GM03348 (cell line): ENCODE results near the gene FOXK1.
"Not testable (repeated sequence)": the region's sequence is repeated elsewhere in the genome, so short reads cannot be mapped to it uniquely, and the experiment has no call there.

Experiments
- DNase-seq: peaks from one replicate; pipeline ENCODE4 v3.0.0; 2012; ENCODE audit warnings: low spot score

Gene FOXK1

DNA sequence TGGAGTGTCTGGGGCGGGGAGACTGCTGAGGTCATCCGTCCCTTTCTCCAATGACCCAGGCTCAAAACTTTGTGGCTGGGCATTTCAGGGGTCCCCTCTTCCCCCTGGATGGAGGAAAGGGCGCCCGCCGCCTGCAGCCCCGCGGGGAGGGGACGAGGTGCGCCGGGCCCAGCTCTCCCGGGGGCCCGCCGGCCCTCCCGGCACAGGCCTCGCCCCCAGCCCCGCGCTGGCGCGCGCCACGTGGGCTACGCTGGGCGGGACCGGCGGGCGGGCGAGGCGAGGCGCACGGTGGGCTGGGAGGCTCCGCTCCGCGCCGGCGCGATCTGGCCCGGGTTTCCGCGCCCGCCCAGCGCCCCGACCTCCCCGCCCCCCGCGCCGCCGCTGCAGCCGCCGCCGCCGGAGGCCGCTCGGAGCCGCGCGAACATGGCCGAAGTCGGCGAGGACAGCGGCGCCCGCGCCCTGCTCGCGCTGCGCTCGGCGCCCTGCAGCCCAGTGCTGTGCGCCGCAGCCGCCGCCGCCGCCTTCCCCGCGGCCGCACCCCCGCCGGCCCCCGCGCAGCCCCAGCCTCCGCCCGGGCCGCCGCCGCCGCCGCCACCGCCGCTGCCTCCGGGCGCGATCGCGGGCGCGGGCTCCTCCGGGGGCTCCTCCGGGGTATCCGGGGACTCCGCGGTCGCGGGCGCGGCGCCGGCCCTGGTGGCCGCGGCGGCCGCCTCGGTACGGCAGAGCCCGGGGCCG is at the start of gene FOXK1:
TSS of gene FOXK1 (plus strand) at position 410 of the 735 bp plus-strand sequence. CDS start at position 424, 14 bp downstream.
- peak; percentile 97 for DNase-seq

DNA sequence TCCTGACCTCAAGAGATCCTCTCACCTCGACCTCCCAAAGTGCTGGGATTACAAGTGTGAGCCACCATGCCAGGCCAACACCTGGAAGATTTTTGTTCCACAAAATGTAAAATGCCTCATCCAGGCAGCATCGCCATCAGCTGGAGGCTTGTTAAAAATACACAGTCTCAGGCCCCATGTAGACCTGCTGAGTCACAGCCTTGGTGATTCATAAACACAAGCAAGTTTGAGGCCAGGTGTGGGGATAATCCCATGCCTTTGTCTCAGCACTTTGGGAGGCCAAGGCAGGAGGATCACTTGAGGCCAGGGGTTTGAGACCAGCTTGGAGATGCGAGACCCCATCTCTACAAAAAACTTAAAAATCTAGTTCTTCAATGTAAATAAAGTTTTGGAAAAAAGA is 49.1 kb upstream of the FOXK1 start:
- DNase-seq = peak; percentile 40

DNA sequence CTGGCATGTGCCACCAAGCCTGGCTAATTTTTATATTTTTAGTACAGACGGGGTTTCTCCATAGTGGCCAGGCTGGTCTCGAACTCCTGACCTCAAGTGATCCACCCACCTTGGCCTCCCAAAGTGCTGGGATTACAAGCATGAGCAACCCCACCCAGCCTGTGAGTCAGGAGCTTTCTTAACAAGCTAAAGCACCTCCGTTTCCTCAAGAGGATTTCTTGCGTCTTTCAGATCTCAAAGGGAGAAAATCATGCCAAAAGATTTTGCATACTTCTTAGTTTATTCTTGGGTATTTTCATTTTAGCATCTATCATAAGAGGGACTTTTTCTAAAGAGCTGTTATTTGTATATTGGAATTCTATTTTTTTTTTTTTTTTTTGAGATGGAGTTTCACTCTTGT is 47.9 kb upstream of the FOXK1 start:
- no peak for DNase-seq

- no peak for DNase-seq
These were observed 43.1 kb upstream of the FOXK1 start for GRCh38 chr7:4638781-4639575.

GRCh38 chr7:4641091-4641666 is 40.9 kb upstream of the FOXK1 start:
- no peak for DNase-seq

DNA sequence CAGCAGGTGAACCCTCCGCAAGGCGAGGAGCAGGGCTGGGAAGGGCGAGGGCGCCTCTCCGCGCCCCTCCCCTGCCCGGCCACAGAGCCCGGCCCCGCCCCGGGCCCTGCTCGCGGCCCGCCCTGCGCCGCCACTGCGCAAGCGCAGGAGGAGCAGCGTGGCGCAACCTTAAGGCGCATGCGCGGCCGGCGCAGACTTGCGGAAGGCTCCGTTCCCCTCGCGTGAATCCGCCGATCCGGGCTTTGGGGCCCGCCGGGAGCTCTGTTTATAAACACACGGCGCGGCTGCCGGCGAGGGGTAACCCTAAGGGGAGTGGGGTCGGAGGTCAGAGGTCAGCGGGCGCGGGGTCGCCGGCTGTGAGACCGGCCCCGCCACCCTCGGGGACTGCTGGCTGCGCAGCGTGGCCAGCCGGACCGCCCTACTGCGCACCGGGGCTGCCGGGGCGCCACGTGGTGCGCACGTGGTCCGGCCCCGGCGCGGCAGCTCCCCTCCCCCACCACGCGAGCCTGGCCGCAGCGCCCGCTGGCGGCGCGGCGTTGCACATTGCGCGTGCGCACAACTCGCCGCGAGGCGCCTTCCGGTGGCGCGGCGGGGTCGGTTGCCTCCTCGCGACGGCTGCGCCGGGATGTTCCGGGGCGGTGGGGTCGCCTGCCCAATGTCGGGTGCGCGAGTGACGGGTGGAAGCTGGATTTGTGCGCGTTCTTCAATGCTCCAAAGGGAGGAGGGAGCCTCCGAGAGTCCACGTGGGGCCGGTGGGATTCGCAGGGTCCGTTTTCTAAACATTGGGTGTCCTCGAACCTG is 40.2 kb upstream of the FOXK1 start:
- DNase-seq = peak; percentile 97

GRCh38 chr7:4642468-4643203 is 39.5 kb upstream of the FOXK1 start:
- DNase-seq = no peak

- not testable (repeated sequence) for DNase-seq
These were observed 39.0 kb upstream of the FOXK1 start for GRCh38 chr7:4643204-4643471.

DNA sequence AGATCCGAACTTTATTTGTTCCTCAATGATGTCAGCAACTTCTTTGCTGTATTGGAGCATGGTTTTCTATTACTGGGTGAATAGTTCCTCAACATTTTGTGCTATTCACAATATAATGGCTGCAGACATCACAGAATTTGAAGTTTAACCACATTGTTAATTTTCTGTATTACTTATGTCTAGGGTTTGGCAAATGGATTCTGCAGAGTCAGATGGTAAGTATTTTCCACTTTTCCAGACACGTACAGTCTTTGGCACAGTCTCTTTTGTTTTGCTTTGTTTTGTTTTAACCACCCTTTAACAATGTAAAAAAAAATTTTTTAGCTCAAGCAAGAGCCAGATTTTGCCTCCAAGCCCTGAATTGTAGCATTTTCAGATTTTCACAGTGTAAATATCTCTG is 36.8 kb upstream of the FOXK1 start:
- DNase-seq = peak; percentile 25

DNA sequence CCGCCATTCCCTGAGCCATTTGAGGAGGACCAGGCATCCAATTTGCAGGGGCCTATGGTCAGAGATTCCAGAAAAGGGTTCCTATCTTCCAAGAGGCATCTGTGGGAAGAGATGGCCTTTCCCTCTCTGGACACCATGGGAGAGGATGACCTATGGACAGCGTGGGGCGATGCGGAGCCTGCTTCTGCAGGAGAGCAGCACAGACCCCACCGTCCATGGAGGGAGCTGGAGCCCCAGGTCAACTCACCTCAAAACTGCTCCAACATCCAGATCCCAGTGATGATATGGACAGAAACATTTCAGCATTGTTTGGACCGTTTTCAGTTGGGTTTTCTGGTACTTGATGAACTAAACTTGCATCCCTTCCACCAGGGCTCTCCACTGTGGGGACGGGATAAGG is 34.0 kb upstream of the FOXK1 start:
- no peak for DNase-seq

- peak; percentile 26 for DNase-seq
These were observed 31.6 kb upstream of the FOXK1 start for GRCh38 chr7:4650433-4651047.

GRCh38 chr7:4653771-4654170 is 28.3 kb upstream of the FOXK1 start:
- no peak for DNase-seq

DNA sequence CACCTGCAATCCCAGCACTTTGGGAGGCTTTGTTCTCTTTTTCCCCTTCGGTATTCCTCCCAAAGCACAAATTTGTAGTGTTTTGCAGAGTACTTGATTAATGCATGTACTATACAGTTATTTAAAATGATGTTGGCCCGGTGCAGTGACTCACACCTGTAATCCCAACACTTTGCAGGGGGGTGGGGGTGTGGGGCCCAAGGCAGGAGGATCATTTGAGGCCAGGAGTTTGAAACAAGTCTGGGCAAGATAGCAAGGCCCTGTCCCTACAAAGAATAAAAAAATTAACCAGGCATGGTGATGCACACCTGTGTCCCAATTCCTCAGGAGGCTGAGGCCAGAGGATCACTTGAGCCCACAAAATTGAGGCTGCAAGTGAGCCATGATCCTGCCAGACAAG is 26.8 kb upstream of the FOXK1 start:
- DNase-seq = no peak

DNA sequence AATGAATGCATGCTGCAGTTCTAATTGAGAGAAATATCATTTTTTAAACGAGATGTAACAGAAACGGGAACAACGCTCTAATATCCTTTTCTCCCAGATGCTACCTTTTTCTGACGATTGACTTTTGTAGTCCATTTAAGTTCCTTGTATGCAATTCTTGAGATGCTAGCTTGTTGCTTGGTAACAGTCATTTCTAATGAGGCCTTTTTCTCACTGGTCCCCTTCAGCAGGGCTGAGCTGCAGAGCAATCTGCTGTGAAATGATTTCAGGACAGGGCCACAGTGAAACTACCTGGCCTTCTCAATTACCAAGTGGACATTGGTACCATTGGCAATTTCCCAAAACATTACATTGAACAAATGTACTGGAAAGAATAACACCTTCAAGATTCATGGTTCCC is 26.2 kb upstream of the FOXK1 start:
- no peak for DNase-seq

- no peak for DNase-seq
These were observed 24.3 kb upstream of the FOXK1 start for GRCh38 chr7:4657640-4658417.

DNA sequence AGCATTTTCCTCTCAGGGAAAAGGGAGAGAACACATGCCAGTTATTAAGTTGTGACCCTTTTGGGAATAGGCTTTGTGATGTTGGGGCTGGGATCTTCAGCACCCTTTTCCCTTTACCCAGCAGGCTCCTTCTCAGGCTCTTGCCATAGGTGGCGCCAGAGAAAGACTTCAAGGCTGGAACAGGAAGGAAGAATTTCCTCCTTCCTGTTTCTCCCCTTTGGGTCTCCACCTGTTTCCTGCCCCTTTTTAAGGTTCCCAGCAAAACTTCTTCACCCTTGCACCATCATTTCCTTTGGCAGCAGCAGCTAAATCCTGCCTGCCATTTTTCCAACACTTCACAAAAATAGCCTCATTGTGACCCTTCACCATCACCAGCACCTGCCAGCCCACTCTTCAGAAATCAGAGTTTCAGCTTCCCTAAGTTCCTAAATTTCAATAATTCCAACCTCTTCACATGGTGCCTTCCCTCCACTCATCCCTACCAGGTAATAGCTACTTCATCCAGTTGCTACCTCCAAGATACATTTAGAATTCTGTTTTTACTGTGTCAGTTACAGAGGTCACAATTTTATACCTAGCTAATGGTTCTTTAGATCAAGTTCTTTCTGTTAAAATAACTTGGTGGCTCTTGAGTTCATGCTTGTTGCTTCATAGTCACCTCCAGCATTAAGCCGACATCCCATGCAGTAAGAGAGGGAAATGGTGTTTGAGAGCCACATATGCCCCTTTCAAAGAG is 22.4 kb upstream of the FOXK1 start:
- no peak for DNase-seq

GRCh38 chr7:4661871-4662270 is 20.2 kb upstream of the FOXK1 start:
- DNase-seq = peak; percentile 19

GRCh38 chr7:4663239-4664018 is 18.7 kb upstream of the FOXK1 start:
- DNase-seq = no peak

- peak; percentile 68 for DNase-seq
These were observed 16.4 kb upstream of the FOXK1 start for GRCh38 chr7:4665661-4666060.
